ENCODE data around the gene TLX1. TPM values are rescaled to one million over a fixed set of nuclear protein-coding genes. Genes with fewer than 3 reads are reported as not detected.

TLX1 gene
- total RNA-seq, 2 donors from 2014 or later: not detected

Other genes starting within 250 kb of the TLX1 start
- gene SLF2, start 218.3 kb upstream of the TLX1 start, total RNA-seq: 10 to 100 TPM; 47.4 to 52.6 TPM
- under 1 TPM; 0.53 to 0.79 TPM for gene SEMA4G, start 161.8 kb upstream of the TLX1 start, total RNA-seq
- 10 to 100 TPM; 38.2 to 41.7 TPM for gene MRPL43, start 143.8 kb upstream of the TLX1 start, total RNA-seq
- gene TWNK, start 143.8 kb upstream of the TLX1 start, total RNA-seq: 10 to 100 TPM; 12.0 to 12.3 TPM
- 10 to 100 TPM; 12.0 to 14.1 TPM for gene LZTS2, start 131.5 kb upstream of the TLX1 start, total RNA-seq
- gene PDZD7, start 100.2 kb upstream of the TLX1 start, total RNA-seq: under 1 TPM; 0.12 to 0.44 TPM
- gene SFXN3, start 100.1 kb upstream of the TLX1 start, total RNA-seq: 10 to 100 TPM; 23.5 to 24.2 TPM
- gene KAZALD1, start 69.3 kb upstream of the TLX1 start, total RNA-seq: under 1 TPM; 0.49 to 0.53 TPM
- not detected for gene LBX1, start 98.2 kb downstream of the TLX1 start, total RNA-seq
- gene BTRC, start 222.9 kb downstream of the TLX1 start, total RNA-seq: 10 to 100 TPM; 21.8 to 31.5 TPM